Left forelimb (tissue), 1 donor: ENCODE measurements around the gene CCNC.

Experiments
- DNase-seq: peaks from one replicate; pipeline ENCODE4 v3.0.0-alpha.2; 2018; ENCODE audit warnings: low spot score

Gene CCNC

GRCh38 chr6:99545442-99545841 lies 23.0 kb downstream of the CCNC start:
- no peak for DNase-seq

GRCh38 chr6:99543968-99544367 lies 24.5 kb downstream of the CCNC start:
- no peak for DNase-seq

GRCh38 chr6:99530627-99531026 lies 37.8 kb downstream of the CCNC start:
- DNase-seq: no peak

GRCh38 chr6:99522531-99522930 lies 45.9 kb downstream of the CCNC start:
- no peak for DNase-seq

GRCh38 chr6:99521633-99522151 lies 46.8 kb downstream of the CCNC start:
- no peak for DNase-seq

GRCh38 chr6:99520855-99521632 lies 47.4 kb downstream of the CCNC start:
- DNase-seq: peak; percentile 87

GRCh38 chr6:99519446-99519845 lies 49.0 kb downstream of the CCNC start:
- DNase-seq: no peak

GRCh38 chr6:99514089-99514488 lies 54.4 kb downstream of the CCNC start:
- no peak for DNase-seq

- no peak for DNase-seq
Measured at GRCh38 chr6:99512033-99512432, 56.4 kb downstream of the CCNC start.

- DNase-seq: no peak
Measured at GRCh38 chr6:99507648-99508047, 60.8 kb downstream of the CCNC start.

GRCh38 chr6:99501762-99502161 lies 66.7 kb downstream of the CCNC start:
- no peak for DNase-seq

GRCh38 chr6:99498421-99498820 lies 70.0 kb downstream of the CCNC start:
- no peak for DNase-seq

- DNase-seq: no peak
Measured at GRCh38 chr6:99495466-99495865, 73.0 kb downstream of the CCNC start.
